Endothelial cell of umbilical vein (primary cell): Measurements from ENCODE around the gene ULK4. TPM values are rescaled to one million over a fixed set of nuclear protein-coding genes. Genes with fewer than 3 reads are reported as not detected.

Source experiments
- BruUV-seq: library from RNA; stranded (reverse); fragments of 400-500 nt; replicated peaks from 2 replicates; lab custom pipeline; 2021; lab: Mats Ljungman, UMichigan
- CTCF ChIA-PET: fragments of 300-600, 350-600 bp; sonication (Branson Sonifier 250); formaldehyde crosslinking; loops from one replicate; lab custom pipeline; 2021; ENCODE audit warnings: antibody characterized with exemption, inconsistent platforms; lab: Charles Lee
- POLR2A ChIA-PET: fragments of 300-600, 350-600 bp; sonication (Branson Sonifier 250); formaldehyde crosslinking; loops from one replicate; lab custom pipeline; 2021; ENCODE audit warnings: antibody characterized with exemption, inconsistent platforms; lab: Charles Lee
- DNase-seq: peaks from one replicate; pipeline ENCODE4 v3.0.0-alpha.2; 2011; ENCODE audit warnings: low read depth, low spot score
- FAIRE-seq: peaks from 2 replicates; lab custom pipeline; 2011; peaks lifted over from hg19 to GRCh38; lab: Jason Lieb, UNC
- H2AFZ ChIP-seq: 2 replicates; pipeline ENCODE4 v1.6.0; 2012; ENCODE audit warnings: low read depth, low read length, control low read depth, inconsistent platforms
- H3K27ac ChIP-seq: 2 replicates; pipeline ENCODE4 v1.5.1; 2011; ENCODE audit warnings: low read depth, mild to moderate bottlenecking, control low read depth, low read length, moderate library complexity; ENCODE audit not compliant: insufficient read depth
- H3K27me3 ChIP-seq, 2 experiments: 2 replicates each; pipeline versions ENCODE4 v1.6.0 to v1.6.1; 2011; ENCODE audit warnings: low read length in 2 of 2, mixed read lengths in 1 of 2; ENCODE audit not compliant: control insufficient read depth in 2 of 2, insufficient read depth in 2 of 2
- H3K36me3 ChIP-seq, 2 experiments: 2 replicates in 1 of 2; 3 replicates in 1 of 2; pipeline ENCODE4 v1.5.1; 2011; ENCODE audit warnings: low read length in 2 of 2, mild to moderate bottlenecking in 1 of 2, moderate library complexity in 1 of 2; ENCODE audit not compliant: control insufficient read depth in 2 of 2, insufficient read depth in 2 of 2; ENCODE audit errors: extremely low read depth in 1 of 2
- H3K4me1 ChIP-seq: 3 replicates; pipeline ENCODE4 v1.5.1; 2011; ENCODE audit warnings: mild to moderate bottlenecking, low read length; ENCODE audit not compliant: control insufficient read depth, insufficient read depth; ENCODE audit errors: extremely low read depth
- H3K4me2 ChIP-seq: 2 replicates; pipeline ENCODE4 v1.6.1; 2011; ENCODE audit warnings: low read length, control low read depth, mixed read lengths; ENCODE audit not compliant: insufficient read depth
- H3K4me3 ChIP-seq, 3 experiments: fragments of 200-600 bp in 1 of 3; sonication (generic), shearing (Covaris generic) in 1 of 3; replicated peaks in 1 of 3; 2 replicates each; pipeline ENCODE4 v1.5.1; 2011 to 2016; ENCODE audit warnings: control low read depth in 3 of 3, low read length in 3 of 3, mild to moderate bottlenecking in 2 of 3, inconsistent platforms in 1 of 3, low read depth in 1 of 3, moderate library complexity in 1 of 3; ENCODE audit not compliant: insufficient read depth in 1 of 3
- H3K79me2 ChIP-seq: 2 replicates; pipeline ENCODE4 v1.6.0; 2012; ENCODE audit warnings: low read length, inconsistent platforms; ENCODE audit not compliant: control insufficient read depth, insufficient read depth
- H3K9ac ChIP-seq: replicated peaks from 2 replicates; pipeline ENCODE3; 2011; ENCODE audit warnings: low read length, control low read depth; ENCODE audit not compliant: insufficient read depth; ENCODE audit errors: extremely low read depth
- H3K9me1 ChIP-seq: replicated peaks from 3 replicates; pipeline ENCODE4 v1.6.0; 2011; ENCODE audit warnings: mild to moderate bottlenecking, low read length; ENCODE audit not compliant: control insufficient read depth, insufficient read depth; ENCODE audit errors: extremely low read depth
- H3K9me3 ChIP-seq: replicated peaks from 2 replicates; pipeline ENCODE4 v1.5.1; 2012; ENCODE audit warnings: low read length, inconsistent platforms; ENCODE audit not compliant: control insufficient read depth, insufficient read depth
- H4K20me1 ChIP-seq: replicated peaks from 2 replicates; pipeline ENCODE3; 2011; ENCODE audit warnings: mild to moderate bottlenecking, low read length; ENCODE audit not compliant: control insufficient read depth, insufficient read depth; ENCODE audit errors: extremely low read depth
- EZH2 ChIP-seq: IDR thresholded peaks from 2 replicates; pipeline ENCODE4 v1.6.1; 2012; ENCODE audit warnings: borderline replicate concordance, low read depth, mild to moderate bottlenecking, moderate library complexity, low read length, inconsistent platforms; ENCODE audit not compliant: severe bottlenecking
- FOS ChIP-seq: IDR thresholded peaks from 2 replicates; pipeline ENCODE4 v1.6.1; 2011; ENCODE audit warnings: mild to moderate bottlenecking, low read length, moderate library complexity, borderline replicate concordance; ENCODE audit not compliant: insufficient read depth
- GATA2 ChIP-seq: IDR thresholded peaks from 2 replicates; pipeline ENCODE4 v1.7.0; 2011; ENCODE audit warnings: low read depth, mild to moderate bottlenecking, moderate library complexity, mixed read lengths, low read length; ENCODE audit not compliant: insufficient read length, insufficient read depth
- JUN ChIP-seq: IDR thresholded peaks from 2 replicates; pipeline ENCODE4 v1.6.1; 2011; ENCODE audit warnings: borderline replicate concordance, low read depth; ENCODE audit not compliant: insufficient read length, insufficient read depth
- MYC ChIP-seq: IDR thresholded peaks from one replicate; pipeline ENCODE4 v1.6.1; 2011; ENCODE audit warnings: mild to moderate bottlenecking, low read depth, low read length
- POLR2A ChIP-seq: IDR thresholded peaks from 2 replicates; pipeline ENCODE4 v1.6.1; 2012; ENCODE audit warnings: low read depth, mild to moderate bottlenecking, control low read depth, low read length
- POLR2AphosphoS5 ChIP-seq: IDR thresholded peaks from 2 replicates; pipeline ENCODE4 v1.6.1; 2012; ENCODE audit warnings: low read depth, mild to moderate bottlenecking, control low read depth, low read length, moderate library complexity; ENCODE audit not compliant: insufficient read depth
- dilution Hi-C: fragments of 300-500 bp; cut with MboI; formaldehyde crosslinking; loops from one replicate; pipeline ENCODE4 v1.15.0; 2019; ENCODE audit warnings: low sequenced_read_pairs; ENCODE audit not compliant: extremely low pct_ligation_motif_present
- intact Hi-C: fragments of 100-400 bp; cut with micrococcal nuclease; formaldehyde crosslinking; loops from one replicate; pipeline ENCODE4 v1.10.0; 2022
- polyA plus RNA-seq, 4 experiments: library from polyadenylated mRNA; depleted of rRNA in 3 of 4; stranded (reverse) in 3 of 4; unstranded in 1 of 4; fragments of >200 nt; gene quantifications; 2 replicates each; pipeline versions ENCODE4 v1.2.1 to v1.2.3, GENCODE V29; 2011 to 2012; ENCODE audit warnings: missing spikeins in 1 of 4
- total RNA-seq: library from RNA; stranded (reverse); gene quantifications from 2 replicates; pipeline ENCODE4 v1.2.3, GENCODE V29; 2021
- TF ChIP-seq, protein P1 (sequence below): IDR thresholded peaks from 2 replicates; pipeline ENCODE4 v1.6.1; 2011; ENCODE audit not compliant: insufficient read depth, insufficient read length
- TF ChIP-seq, protein P2 (sequence below), 2 donors: IDR thresholded peaks; 1 replicate in 1 of 2; 2 replicates in 1 of 2; pipeline ENCODE4 v1.5.1; 2011; ENCODE audit warnings: low read length in 2 of 2, mild to moderate bottlenecking in 2 of 2, moderate library complexity in 2 of 2, control low read depth in 1 of 2, inconsistent platforms in 1 of 2, low read depth in 1 of 2; ENCODE audit not compliant: insufficient read depth in 1 of 2; ENCODE audit errors: extremely low read depth in 1 of 2

The ULK4 gene
- total and polyA plus RNA-seq, 2 donors (not counting 3 experiments of a cell fraction or from before 2014, with no cell fraction given) = 3.3 to 16.0 TPM

DNA sequence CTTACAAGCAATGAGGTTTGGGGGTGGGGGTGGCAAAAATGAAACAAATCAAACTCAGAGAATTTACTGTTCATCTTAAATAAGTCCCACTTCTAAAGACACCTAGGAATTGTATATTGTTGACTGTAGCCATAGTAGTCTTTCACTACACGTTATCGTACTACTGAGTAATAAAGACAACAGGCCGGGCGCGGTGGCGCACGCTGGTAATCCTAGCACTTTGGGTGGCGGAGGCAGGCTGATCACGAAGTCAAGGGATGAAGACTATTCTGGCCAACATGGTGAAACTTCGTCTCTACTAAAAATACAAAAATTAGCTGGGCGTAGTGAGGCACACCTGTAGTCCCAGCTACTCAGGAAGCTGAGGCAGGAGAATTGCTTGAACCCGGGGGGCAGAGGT is 531.0 kb downstream of the ULK4 start:
- Histone ChIP-seq H3K4me1 (no peaks in the 10 kb centered on the region), H3K9ac (no peak overlapping the region), H3K4me2 (no peak overlapping the region), H3K9me3 (no peaks in the 10 kb centered on the region), H3K36me3 (no peaks in the 10 kb centered on the region), H2AFZ (no peak overlapping the region), H3K9me1 (no peaks in the 10 kb centered on the region), H4K20me1 (no peaks in the 10 kb centered on the region), H3K27ac (no peak overlapping the region), H3K27me3 (no peaks in the 10 kb centered on the region), H3K79me2 (no peaks in the 10 kb centered on the region), H3K4me3 (no peak overlapping the region)
- POLR2A ChIA-PET = no interaction called here
- no peak for FAIRE-seq
- no peak for DNase-seq
- TF ChIP-seq FOS = no peak
- TF ChIP-seq, protein P1, sequence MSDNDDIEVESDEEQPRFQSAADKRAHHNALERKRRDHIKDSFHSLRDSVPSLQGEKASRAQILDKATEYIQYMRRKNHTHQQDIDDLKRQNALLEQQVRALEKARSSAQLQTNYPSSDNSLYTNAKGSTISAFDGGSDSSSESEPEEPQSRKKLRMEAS = no peak
- TF ChIP-seq POLR2A = no peak
- TF ChIP-seq, protein P2, sequence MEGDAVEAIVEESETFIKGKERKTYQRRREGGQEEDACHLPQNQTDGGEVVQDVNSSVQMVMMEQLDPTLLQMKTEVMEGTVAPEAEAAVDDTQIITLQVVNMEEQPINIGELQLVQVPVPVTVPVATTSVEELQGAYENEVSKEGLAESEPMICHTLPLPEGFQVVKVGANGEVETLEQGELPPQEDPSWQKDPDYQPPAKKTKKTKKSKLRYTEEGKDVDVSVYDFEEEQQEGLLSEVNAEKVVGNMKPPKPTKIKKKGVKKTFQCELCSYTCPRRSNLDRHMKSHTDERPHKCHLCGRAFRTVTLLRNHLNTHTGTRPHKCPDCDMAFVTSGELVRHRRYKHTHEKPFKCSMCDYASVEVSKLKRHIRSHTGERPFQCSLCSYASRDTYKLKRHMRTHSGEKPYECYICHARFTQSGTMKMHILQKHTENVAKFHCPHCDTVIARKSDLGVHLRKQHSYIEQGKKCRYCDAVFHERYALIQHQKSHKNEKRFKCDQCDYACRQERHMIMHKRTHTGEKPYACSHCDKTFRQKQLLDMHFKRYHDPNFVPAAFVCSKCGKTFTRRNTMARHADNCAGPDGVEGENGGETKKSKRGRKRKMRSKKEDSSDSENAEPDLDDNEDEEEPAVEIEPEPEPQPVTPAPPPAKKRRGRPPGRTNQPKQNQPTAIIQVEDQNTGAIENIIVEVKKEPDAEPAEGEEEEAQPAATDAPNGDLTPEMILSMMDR (IDR thresholded peaks at IDR 0.05; ENCODE audit: extremely low read depth in 1 of 2, insufficient read depth in 1 of 2, low read depth in 1 of 2, low read length in 2 of 2) = no peak
- TF ChIP-seq MYC = no peak
- TF ChIP-seq POLR2AphosphoS5 = no peak
- TF ChIP-seq JUN = no peak
- no peak for TF ChIP-seq EZH2
- TF ChIP-seq GATA2 = no peak
- intact Hi-C loops = no loop called here
- dilution Hi-C loops = no loop called here
- CTCF ChIA-PET = interaction anchor here (1.4 to 1.5 kb wide), 2 partner anchors 8 to 10 kb away, joined by 6 to 8 read pairs; no protein-coding TSS in a partner anchor
- BruUV-seq = no TSS peak
